H1 (cell line): Measurements from ENCODE around the gene PTCH2. TPM values are rescaled to one million over a fixed set of nuclear protein-coding genes. Genes with fewer than 3 reads are reported as not detected.
A peak's percentile ranks its signal among the peaks of the same experiment; 100 is the strongest.

ENCODE experiments used
- CTCF ChIA-PET: fragments of 300-600 bp; sonication (Branson Sonifier 250); formaldehyde crosslinking; loops from one replicate; lab custom pipeline; 2021; ENCODE audit not compliant: partially characterized antibody; lab: Charles Lee
- POLR2A ChIA-PET: fragments of 300-600 bp; sonication (Branson Sonifier 250); formaldehyde crosslinking; loops from one replicate; lab custom pipeline; 2021; ENCODE audit warnings: inconsistent platforms; ENCODE audit not compliant: partially characterized antibody; lab: Charles Lee
- DNase-seq, 2 experiments: peaks; one replicate each; pipeline versions ENCODE4 v3.0.0 to v3.0.0-alpha.2; 2010 to 2022; ENCODE audit warnings: low spot score in 2 of 2, low read depth in 1 of 2, mixed read lengths in 1 of 2
- FAIRE-seq: peaks from 2 replicates; lab custom pipeline; 2011; peaks lifted over from hg19 to GRCh38; lab: Jason Lieb, UNC
- H2AFZ ChIP-seq: 2 replicates; pipeline ENCODE4 v1.8.1; 2012; ENCODE audit warnings: low read length, inconsistent platforms
- H2AK5ac ChIP-seq: 2 replicates; pipeline ENCODE4 v1.6.1; 2013; ENCODE audit warnings: low read depth, low read length
- H2BK120ac ChIP-seq: replicated peaks from 2 replicates; pipeline ENCODE3; 2013; ENCODE audit warnings: low read depth, low read length, inconsistent platforms
- H2BK12ac ChIP-seq: 2 replicates; pipeline ENCODE4 v1.6.1; 2013; ENCODE audit warnings: low read depth, low read length
- H2BK15ac ChIP-seq: 2 replicates; pipeline ENCODE4 v1.6.1; 2013; ENCODE audit warnings: low read length
- H2BK20ac ChIP-seq: 2 replicates; pipeline ENCODE4 v1.6.1; 2013; ENCODE audit warnings: low read length
- H2BK5ac ChIP-seq: 2 replicates; pipeline ENCODE4 v1.6.1; 2013; ENCODE audit warnings: low read depth, low read length
- H3K14ac ChIP-seq: 2 replicates; pipeline ENCODE4 v1.6.1; 2013; ENCODE audit warnings: inconsistent platforms; ENCODE audit not compliant: insufficient read length
- H3K18ac ChIP-seq: 2 replicates; pipeline ENCODE4 v1.6.1; 2013; ENCODE audit warnings: low read length; ENCODE audit errors: extremely low read depth
- H3K23ac ChIP-seq: 2 replicates; pipeline ENCODE4 v1.6.1; 2013; ENCODE audit warnings: inconsistent platforms; ENCODE audit not compliant: insufficient read length
- H3K23me2 ChIP-seq: 2 replicates; pipeline ENCODE4 v1.6.1; 2013; ENCODE audit warnings: low read depth, low read length
- H3K27ac ChIP-seq: 2 replicates; pipeline ENCODE4 v1.6.1; 2011; ENCODE audit warnings: low read depth, low read length, inconsistent platforms
- H3K27me3 ChIP-seq, 4 experiments: replicated peaks in 1 of 4; 1 replicate in 1 of 4; 2 replicates in 3 of 4; pipeline versions ENCODE4 v1.6.1 to v1.8.1; 2011 to 2013; ENCODE audit warnings: low read length in 3 of 4, mild to moderate bottlenecking in 3 of 4, inconsistent platforms in 2 of 4, mixed read lengths in 2 of 4, moderate library complexity in 1 of 4; ENCODE audit not compliant: control insufficient read depth in 3 of 4, insufficient read depth in 3 of 4; ENCODE audit errors: extremely low read depth in 1 of 4
- H3K36me3 ChIP-seq, 4 experiments: 2 replicates each; pipeline versions ENCODE4 v1.6.1 to v1.8.1; 2011 to 2013; ENCODE audit warnings: mild to moderate bottlenecking in 4 of 4, low read length in 3 of 4, moderate library complexity in 2 of 4, control low read depth in 1 of 4, inconsistent platforms in 1 of 4; ENCODE audit not compliant: insufficient read depth in 4 of 4, control insufficient read depth in 2 of 4
- H3K4ac ChIP-seq: replicated peaks from 2 replicates; pipeline ENCODE3; 2013; ENCODE audit warnings: low read length, low read depth, mixed read lengths, inconsistent platforms; ENCODE audit not compliant: insufficient read length
- H3K4me1 ChIP-seq, 4 experiments: replicated peaks in 1 of 4; 1 replicate in 1 of 4; 2 replicates in 3 of 4; pipeline versions ENCODE4 v1.6.1 to v1.8.1; 2011 to 2013; ENCODE audit warnings: low read length in 3 of 4, inconsistent platforms in 2 of 4, mixed read lengths in 1 of 4; ENCODE audit not compliant: insufficient read depth in 4 of 4, control insufficient read depth in 3 of 4
- H3K4me2 ChIP-seq, 2 experiments: 2 replicates each; pipeline versions ENCODE4 v1.6.1 to v1.8.1; 2011 to 2013; ENCODE audit warnings: low read depth in 2 of 2, low read length in 2 of 2, control low read depth in 1 of 2, inconsistent platforms in 1 of 2, mild to moderate bottlenecking in 1 of 2; ENCODE audit not compliant: insufficient read depth in 1 of 2
- H3K4me3 ChIP-seq, 4 experiments: fragments of 200-600, 300-600 bp in 1 of 4; sonication (generic), shearing (Covaris generic), sonication (Bioruptor Twin) in 1 of 4; 2 replicates each; pipeline versions ENCODE4 v1.5.1 to v1.8.1; 2011 to 2016; ENCODE audit warnings: low read length in 4 of 4, low read depth in 3 of 4, control low read depth in 2 of 4, inconsistent platforms in 2 of 4, mild to moderate bottlenecking in 2 of 4, mixed read lengths in 1 of 4, moderate library complexity in 1 of 4; ENCODE audit not compliant: insufficient read depth in 2 of 4; ENCODE audit errors: extremely low read depth in 1 of 4
- H3K56ac ChIP-seq: replicated peaks from 2 replicates; pipeline ENCODE3; 2013; ENCODE audit warnings: low read depth, mild to moderate bottlenecking, mixed read lengths, low read length, inconsistent platforms; ENCODE audit not compliant: insufficient read length
- H3K79me1 ChIP-seq: 2 replicates; pipeline ENCODE4 v1.6.1; 2013; ENCODE audit warnings: low read depth, low read length, control low read depth
- H3K79me2 ChIP-seq, 2 experiments: 2 replicates each; pipeline versions ENCODE4 v1.6.1 to v1.8.1; 2012 to 2013; ENCODE audit warnings: low read length in 2 of 2, mild to moderate bottlenecking in 2 of 2, inconsistent platforms in 1 of 2; ENCODE audit not compliant: insufficient read depth in 2 of 2, control insufficient read depth in 1 of 2
- H3K9ac ChIP-seq, 4 experiments: replicated peaks in 1 of 4; 1 replicate in 1 of 4; 2 replicates in 3 of 4; pipeline versions ENCODE4 v1.6.1 to v1.8.1; 2011 to 2013; ENCODE audit warnings: low read depth in 3 of 4, low read length in 3 of 4, control low read depth in 2 of 4, mild to moderate bottlenecking in 2 of 4, moderate library complexity in 2 of 4, inconsistent platforms in 1 of 4; ENCODE audit errors: extremely low read depth in 1 of 4
- H3K9me3 ChIP-seq, 2 experiments: 2 replicates each; pipeline versions ENCODE4 v1.6.1 to v1.8.1; 2012 to 2013; ENCODE audit warnings: mild to moderate bottlenecking in 2 of 2, moderate library complexity in 2 of 2, control low read depth in 1 of 2, inconsistent platforms in 1 of 2, low read depth in 1 of 2, low read length in 1 of 2, mixed read lengths in 1 of 2; ENCODE audit not compliant: insufficient read depth in 2 of 2
- H4K20me1 ChIP-seq, 2 experiments: replicated peaks in 1 of 2; 2 replicates each; pipeline versions ENCODE3 to v1.8.1; 2011 to 2013; ENCODE audit warnings: inconsistent platforms in 2 of 2, low read length in 2 of 2, mild to moderate bottlenecking in 1 of 2; ENCODE audit not compliant: insufficient read depth in 2 of 2, control insufficient read depth in 1 of 2
- H4K5ac ChIP-seq: 2 replicates; pipeline ENCODE4 v1.6.1; 2013; ENCODE audit warnings: low read length, low read depth, mixed read lengths, inconsistent platforms; ENCODE audit not compliant: insufficient read length
- H4K8ac ChIP-seq: 2 replicates; pipeline ENCODE4 v1.8.0; 2013; ENCODE audit warnings: mild to moderate bottlenecking, moderate library complexity, low read length, inconsistent platforms; ENCODE audit not compliant: insufficient read depth; ENCODE audit errors: extremely low read depth
- H4K91ac ChIP-seq: replicated peaks from 2 replicates; pipeline ENCODE3; 2013; ENCODE audit warnings: low read length, mixed read lengths, inconsistent platforms; ENCODE audit not compliant: insufficient read length
- CBX5 ChIP-seq: fragments of 300-800, 300-1000 bp; sonication (generic); IDR thresholded peaks from 2 replicates; pipeline ENCODE4 v1.7.1; 2016; ENCODE audit warnings: antibody characterized with exemption, low read length, low read depth
- CHD2 ChIP-seq: IDR thresholded peaks from 2 replicates; pipeline ENCODE4 v1.6.1; 2012; ENCODE audit warnings: low read length, improper control_type of control experiment
- CTBP2 ChIP-seq: IDR thresholded peaks from 2 replicates; pipeline ENCODE4 v1.7.0; 2011; ENCODE audit warnings: borderline replicate concordance, mild to moderate bottlenecking, moderate library complexity, mixed read lengths, low read length; ENCODE audit not compliant: insufficient read depth, insufficient read length
- EZH2 ChIP-seq: fragments of 200-600 bp; sonication (generic); IDR thresholded peaks from 2 replicates; pipeline ENCODE4 v1.7.1; 2012; ENCODE audit warnings: low read depth, mild to moderate bottlenecking, moderate library complexity, low read length, inconsistent platforms; ENCODE audit not compliant: severe bottlenecking
- JUND ChIP-seq: IDR thresholded peaks from 2 replicates; pipeline ENCODE4 v1.6.1; 2011; ENCODE audit warnings: mild to moderate bottlenecking, improper control_type of control experiment, low read length
- KDM5A ChIP-seq: fragments of 200-600 bp; IDR thresholded peaks from 2 replicates; pipeline ENCODE4 v1.7.1; 2012; ENCODE audit warnings: mild to moderate bottlenecking, low read length, inconsistent platforms, mixed read lengths
- POLR2AphosphoS5 ChIP-seq: IDR thresholded peaks from 2 replicates; pipeline ENCODE4 v1.6.1; 2011; ENCODE audit warnings: low read depth, low read length
- RBBP5 ChIP-seq: IDR thresholded peaks from 2 replicates; pipeline ENCODE4 v1.7.1; 2012; ENCODE audit warnings: low read depth, mild to moderate bottlenecking, inconsistent platforms, low read length, moderate library complexity, borderline replicate concordance
- RFX5 ChIP-seq: IDR thresholded peaks from 2 replicates; pipeline ENCODE4 v1.6.1; 2011; ENCODE audit warnings: low read depth, low read length, improper control_type of control experiment, borderline replicate concordance
- RNF2 ChIP-seq: fragments of 200-900, 300-1000 bp; sonication (generic); IDR thresholded peaks from 2 replicates; pipeline ENCODE4 v1.7.1; 2016; ENCODE audit warnings: borderline replicate concordance, low read depth, mild to moderate bottlenecking, antibody characterized with exemption, low read length; ENCODE audit not compliant: poor library complexity, severe bottlenecking; ENCODE audit errors: missing control alignments
- SAP30 ChIP-seq: fragments of 300-600 bp; sonication (generic); IDR thresholded peaks from 2 replicates; pipeline ENCODE4 v1.7.1; 2012; ENCODE audit warnings: low read length, moderate library complexity, mild to moderate bottlenecking, inconsistent platforms; ENCODE audit not compliant: insufficient read depth, insufficient replicate concordance
- SP2 ChIP-seq: IDR thresholded peaks from 2 replicates; pipeline ENCODE4 v1.6.1; 2012; ENCODE audit warnings: mild to moderate bottlenecking, low read length, inconsistent platforms
- YY1 ChIP-seq: IDR thresholded peaks from 2 replicates; pipeline ENCODE4 v1.6.1; 2011; ENCODE audit warnings: low read depth, mild to moderate bottlenecking, low read length
- WGBS, 2 experiments: shearing (Covaris generic) in 1 of 2; methylation state at CpG; one replicate each; pipeline versions ENCODE4 v1.1.6 to v1.1.7; 2013 to 2015; ENCODE audit warnings: low lambda C conversion rate in 2 of 2, mixed read lengths in 2 of 2, inconsistent platforms in 1 of 2, low coverage in 1 of 2, missing lambda C conversion rate in 1 of 2; ENCODE audit not compliant: insufficient replicate concordance in 2 of 2, insufficient coverage in 1 of 2, insufficient read length in 1 of 2; ENCODE audit errors: extremely low coverage in 1 of 2, missing lambda C conversion rate in 1 of 2; 5-methylcytosine and 5-hydroxymethylcytosine counted together
- polyA plus RNA-seq, 7 experiments: library from polyadenylated mRNA; depleted of rRNA in 3 of 7; stranded (reverse) in 5 of 7; unstranded in 2 of 7; fragments of >200 nt in 5 of 7; fragments of 200-250 nt in 2 of 7; gene quantifications; 1 replicate in 5 of 7; 2 replicates in 1 of 7; 4 replicates in 1 of 7; pipeline versions ENCODE4 v1.2.1 to v1.2.3, GENCODE V29; 2011 to 2013; ENCODE audit warnings: missing spikeins in 2 of 7, mixed read lengths in 2 of 7
- total RNA-seq: library from RNA; stranded (reverse); fragmentation: NEBNext Ultra II Directional; extraction: Animal tissue kit (Norgen Biotek cat#: 25700); gene quantifications from 2 replicates; pipeline ENCODE4 v1.2.1, GENCODE V29; 2021

Gene PTCH2
- total and polyA plus RNA-seq, 2 of the 8 experiments (the other 6 are each of a cell fraction or from before 2014, with no cell fraction given): 0.35 to 1.2 TPM

DNA sequence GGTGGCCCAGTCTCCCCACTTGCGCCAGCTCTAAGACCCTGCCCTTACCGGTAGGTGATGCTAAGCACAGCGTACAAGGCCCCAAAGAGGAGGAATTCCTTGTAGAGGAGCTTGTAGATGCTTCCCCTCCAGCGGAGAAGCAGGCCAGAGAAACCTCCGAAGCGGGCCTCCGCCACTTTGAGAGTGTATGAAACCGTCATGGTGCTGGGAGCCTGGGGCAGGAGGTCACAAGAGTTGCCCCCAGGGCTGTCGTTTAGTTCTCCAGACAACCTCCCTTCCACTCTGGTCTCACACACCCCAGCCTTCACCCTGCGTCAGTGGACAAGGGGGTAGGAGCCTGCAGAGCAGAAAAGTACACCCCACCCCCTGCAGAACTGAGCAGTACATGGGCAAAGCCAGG lies 55.5 kb downstream of the PTCH2 start:
- CTCF ChIA-PET: interaction anchor here (1.0 to 10.4 kb wide), 16 partner anchors 9 to 513 kb away, joined by 3 to 67 read pairs (median 9); partner anchors contain the start of genes BTBD19, DYNLT4, PLK3 and RNU5D-1
- H3K14ac ChIP-seq: no peak overlapping the region
- H3K56ac ChIP-seq: no peak overlapping the region
- no peak overlapping the region for H2AK5ac ChIP-seq
- peaks cover 4 to 18% (median 14%) of the 10 kb centered on the region in 4 experiments for H3K4me1 ChIP-seq
- peak overlapping the region; percentile 56; the same call in 1 of the 2 replicates for H2BK12ac ChIP-seq
- DNase-seq (no peak), FAIRE-seq (no peak)
- H3K79me1 ChIP-seq: 0 out of 2 replicates have a peak, but pooled peaks cover 2% of the 10 kb centered on the region
- no peak overlapping the region for H3K4me3 ChIP-seq
- H3K9me3 ChIP-seq: no peaks in the 10 kb centered on the region
- no peak overlapping the region for H2AFZ ChIP-seq
- no peak overlapping the region for H3K18ac ChIP-seq
- no peaks in the 10 kb centered on the region for H3K36me3 ChIP-seq
- peak overlapping the region; percentile 99 for H2BK15ac ChIP-seq
- no peak overlapping the region for H3K23ac ChIP-seq
- H4K5ac ChIP-seq: no peak overlapping the region
- no peak overlapping the region; the same call in 1 of the 2 replicates for H4K8ac ChIP-seq
- H4K91ac ChIP-seq: no peak overlapping the region
- H2BK120ac ChIP-seq: no peak overlapping the region
- H3K27ac ChIP-seq: no peak overlapping the region
- no peaks in the 10 kb centered on the region for H4K20me1 ChIP-seq
- H3K27me3 ChIP-seq: peaks cover 0 to 7% (median 2%) of the 10 kb centered on the region in 4 experiments; a peak in 3 of 7 replicates
- no peak overlapping the region; a peak in 1 of 4 replicates for H3K4me2 ChIP-seq
- no peaks in the 10 kb centered on the region for H3K79me2 ChIP-seq
- H2BK20ac ChIP-seq: no peak overlapping the region
- H3K4ac ChIP-seq: no peak overlapping the region
- no peak overlapping the region for H3K9ac ChIP-seq
- peaks cover 6% of the 10 kb centered on the region; the same call in 1 of the 2 replicates for H3K23me2 ChIP-seq
- POLR2A ChIA-PET: interaction anchor here (0.6 to 23.6 kb wide), 13 partner anchors 10 to 734 kb away, joined by 3 to 428 read pairs (median 5); partner anchors contain the start of genes BTBD19, DYNLT4, PLK3 and RNU5D-1
- no peak overlapping the region; the same call in 1 of the 2 replicates for H2BK5ac ChIP-seq
- 86% methylated on average over 10 of the region's 10 CpGs; no CpG with 5 or more reads in 1 of the 2 experiments for WGBS, 2 experiments
- TF ChIP-seq CHD2: no peak
- TF ChIP-seq SAP30: no peak
- no peak for TF ChIP-seq CTBP2
- TF ChIP-seq SP2: no peak
- TF ChIP-seq RBBP5: no peak
- TF ChIP-seq JUND: no peak
- TF ChIP-seq POLR2AphosphoS5: no peak
- TF ChIP-seq CBX5: no peak
- TF ChIP-seq YY1: no peak
- no peak for TF ChIP-seq KDM5A
- no peak for TF ChIP-seq RNF2
- TF ChIP-seq EZH2: no peak
- no peak for TF ChIP-seq RFX5
